ENCODE measurements around the gene TRIM24. TPM values are rescaled to one million over a fixed set of nuclear protein-coding genes. Genes with fewer than 3 reads are reported as not detected.

TRIM24 gene
- total and polyA plus RNA-seq, 4 donors, result 7.0 to 33.0 (median 17.4) TPM

GRCh38 chr7:138590154-138590553 is 130.1 kb downstream of the TRIM24 start:
- no peak overlapping the region for H3K4me3 ChIP-seq
- ATAC-seq (ENCODE audit: insufficient read depth, low FRiP score), result no peak
- no peak overlapping the region for H3K27ac ChIP-seq (ENCODE audit: low read depth in 1 of 2, low read length in 1 of 2)
- WGBS, 2 donors, result 93 to 100% methylated on average over 1 of the region's 1 CpG
- TF ChIP-seq, protein P1, sequence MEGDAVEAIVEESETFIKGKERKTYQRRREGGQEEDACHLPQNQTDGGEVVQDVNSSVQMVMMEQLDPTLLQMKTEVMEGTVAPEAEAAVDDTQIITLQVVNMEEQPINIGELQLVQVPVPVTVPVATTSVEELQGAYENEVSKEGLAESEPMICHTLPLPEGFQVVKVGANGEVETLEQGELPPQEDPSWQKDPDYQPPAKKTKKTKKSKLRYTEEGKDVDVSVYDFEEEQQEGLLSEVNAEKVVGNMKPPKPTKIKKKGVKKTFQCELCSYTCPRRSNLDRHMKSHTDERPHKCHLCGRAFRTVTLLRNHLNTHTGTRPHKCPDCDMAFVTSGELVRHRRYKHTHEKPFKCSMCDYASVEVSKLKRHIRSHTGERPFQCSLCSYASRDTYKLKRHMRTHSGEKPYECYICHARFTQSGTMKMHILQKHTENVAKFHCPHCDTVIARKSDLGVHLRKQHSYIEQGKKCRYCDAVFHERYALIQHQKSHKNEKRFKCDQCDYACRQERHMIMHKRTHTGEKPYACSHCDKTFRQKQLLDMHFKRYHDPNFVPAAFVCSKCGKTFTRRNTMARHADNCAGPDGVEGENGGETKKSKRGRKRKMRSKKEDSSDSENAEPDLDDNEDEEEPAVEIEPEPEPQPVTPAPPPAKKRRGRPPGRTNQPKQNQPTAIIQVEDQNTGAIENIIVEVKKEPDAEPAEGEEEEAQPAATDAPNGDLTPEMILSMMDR (IDR thresholded peaks at IDR 0.05; ENCODE audit: control extremely low read depth, extremely low read depth), result no peak
- H3K36me3 ChIP-seq (ENCODE audit: control insufficient read depth in 4 of 4, insufficient read depth in 4 of 4, low read length in 4 of 4), result peaks cover 1 to 4% (median 3%) of the 10 kb centered on the region in 4 donors
- DNase-seq, result no peak
- H3K9me3 ChIP-seq (ENCODE audit: control insufficient read depth in 4 of 4, insufficient read depth in 3 of 4, low read length in 3 of 4), result no peaks in the 10 kb centered on the region
- H3K27me3 ChIP-seq (ENCODE audit: control insufficient read depth in 3 of 3, insufficient read depth in 3 of 3, low read length in 2 of 3), result no peaks in the 10 kb centered on the region
- H3K4me1 ChIP-seq (ENCODE audit: control insufficient read depth in 5 of 5, insufficient read depth in 5 of 5, low read length in 5 of 5), result no peaks in the 10 kb centered on the region
- no peak overlapping the region for H3K9ac ChIP-seq (ENCODE audit: insufficient read depth in 1 of 2, low read length in 2 of 2)

DNA sequence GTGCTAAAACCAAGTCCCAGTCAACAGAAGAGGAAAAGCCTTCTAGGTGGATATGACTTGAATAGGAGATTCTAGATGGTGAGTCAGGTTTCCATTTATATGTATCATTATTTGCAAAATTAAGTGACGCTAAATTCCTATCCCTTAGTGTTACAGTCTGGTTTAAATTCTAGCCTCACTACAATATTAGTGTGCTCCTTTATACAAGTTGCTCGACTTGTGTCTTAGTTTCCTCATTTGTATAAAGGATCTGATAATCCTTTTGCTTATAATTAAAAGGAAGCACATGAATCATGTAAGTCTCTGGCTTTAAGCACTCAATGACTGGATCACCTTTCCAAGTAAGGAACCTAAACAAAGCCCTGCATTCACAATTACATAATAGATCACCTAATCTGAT is 135.4 kb downstream of the TRIM24 start:
- ATAC-seq (ENCODE audit: insufficient read depth, low FRiP score), result no peak
- WGBS, 2 donors, result 79 to 81% methylated on average over 2 of the region's 2 CpGs

GRCh38 chr7:138602451-138602850 is 142.4 kb downstream of the TRIM24 start:
- TF ChIP-seq, protein P1 (IDR thresholded peaks at IDR 0.05; ENCODE audit: control extremely low read depth, extremely low read depth), result no peak
- Histone ChIP-seq H3K4me1 (ENCODE audit: control insufficient read depth in 5 of 5, insufficient read depth in 5 of 5, low read length in 5 of 5) (peaks cover 0 to 1% (median 0%) of the 10 kb centered on the region in 5 donors), H3K4me3 (no peak overlapping the region), H3K9ac (ENCODE audit: insufficient read depth in 1 of 2, low read length in 2 of 2) (no peak overlapping the region), H3K9me3 (ENCODE audit: control insufficient read depth in 4 of 4, insufficient read depth in 3 of 4, low read length in 3 of 4) (no peaks in the 10 kb centered on the region), H3K27ac (ENCODE audit: low read depth in 1 of 2, low read length in 1 of 2) (no peak overlapping the region), H3K27me3 (ENCODE audit: control insufficient read depth in 3 of 3, insufficient read depth in 3 of 3, low read length in 2 of 3) (no peaks in the 10 kb centered on the region), H3K36me3 (ENCODE audit: control insufficient read depth in 4 of 4, insufficient read depth in 4 of 4, low read length in 4 of 4) (no peaks in the 10 kb centered on the region)
- ATAC-seq (ENCODE audit: insufficient read depth, low FRiP score) (no peak), DNase-seq (no peak)
- 21 to 48% methylated on average over 1 of the region's 1 CpG for WGBS, 2 donors

More for the DNA sequence above, 135.4 kb downstream of the TRIM24 start:
- TF ChIP-seq, protein P1 (IDR thresholded peaks at IDR 0.05; ENCODE audit: control extremely low read depth, extremely low read depth), result no peak
- H3K27ac ChIP-seq (ENCODE audit: low read depth in 1 of 2, low read length in 1 of 2), result no peak overlapping the region
- no peaks in the 10 kb centered on the region for H3K27me3 ChIP-seq (ENCODE audit: control insufficient read depth in 3 of 3, insufficient read depth in 3 of 3, low read length in 2 of 3)
- no peak overlapping the region for H3K9ac ChIP-seq (ENCODE audit: insufficient read depth in 1 of 2, low read length in 2 of 2)
- no peak overlapping the region for H3K4me3 ChIP-seq
- no peaks in the 10 kb centered on the region for H3K4me1 ChIP-seq (ENCODE audit: control insufficient read depth in 5 of 5, insufficient read depth in 5 of 5, low read length in 5 of 5)
- H3K36me3 ChIP-seq (ENCODE audit: control insufficient read depth in 4 of 4, insufficient read depth in 4 of 4, low read length in 4 of 4), result no peaks in the 10 kb centered on the region
- H3K9me3 ChIP-seq (ENCODE audit: control insufficient read depth in 4 of 4, insufficient read depth in 3 of 4, low read length in 3 of 4), result no peaks in the 10 kb centered on the region
- no peak for DNase-seq
